Activated B cell treated with CpG ODN at 0.5 μM for 24 hours (primary cell): Measurements from ENCODE around the gene SLC25A23. TPM values are rescaled to one million over a fixed set of nuclear protein-coding genes. Genes with fewer than 3 reads are reported as not detected.

ENCODE experiments used
- ATAC-seq: fragments of 200-7000 bp; cut with Tn5 transposase; one replicate; pipeline ENCODE4 v1.10.0; 2021; ENCODE audit warnings: low read depth, mild to moderate bottlenecking, moderate library complexity
- CTCF ChIA-PET: fragments of 350-600 bp; sonication (Branson Sonifier 250); formaldehyde crosslinking; loops from one replicate; lab custom pipeline; 2021; ENCODE audit warnings: antibody characterized with exemption; lab: Charles Lee
- POLR2A ChIA-PET: fragments of 350-600 bp; sonication (Branson Sonifier 250); formaldehyde crosslinking; loops from one replicate; lab custom pipeline; 2021; ENCODE audit warnings: antibody characterized with exemption; lab: Charles Lee
- DNase-seq: peaks from one replicate; pipeline ENCODE4 v3.0.0; 2022
- H3K27ac Mint-ChIP-seq: one replicate; pipeline ENCODE4 v1.8.0; 2020; ENCODE audit warnings: mixed read lengths
- H3K27me3 Mint-ChIP-seq: one replicate; pipeline ENCODE4 v1.8.0; 2021; ENCODE audit warnings: mixed read lengths
- H3K36me3 Mint-ChIP-seq: one replicate; pipeline ENCODE4 v1.8.0; 2021; ENCODE audit warnings: low read depth, mixed read lengths
- H3K4me1 Mint-ChIP-seq: one replicate; pipeline ENCODE4 v1.8.0; 2021; ENCODE audit warnings: mixed read lengths
- H3K4me3 Mint-ChIP-seq: one replicate; pipeline ENCODE4 v1.8.0; 2020; ENCODE audit warnings: mild to moderate bottlenecking, mixed read lengths
- H3K9me3 Mint-ChIP-seq: one replicate; pipeline ENCODE4 v1.8.0; 2020; ENCODE audit warnings: mixed read lengths
- CTCF ChIP-seq: fragments of 200-600 bp; IDR thresholded peaks from one replicate; pipeline ENCODE4 v1.8.0; 2022; ENCODE audit warnings: antibody characterized with exemption, mild to moderate bottlenecking
- intact Hi-C: fragments of 100-400 bp; cut with micrococcal nuclease; formaldehyde crosslinking; loops from one replicate; pipeline ENCODE4 v1.15.1; 2024
- total RNA-seq: library from RNA; stranded (reverse); gene quantifications from 2 replicates; pipeline ENCODE4 v1.2.3, GENCODE V29; 2022

SLC25A23 gene
- total RNA-seq, 1 donor from 2014 or later: 50.4 TPM

GRCh38 chr19:6421075-6422014, 38.2 kb downstream of the SLC25A23 start:
- intact Hi-C loops: loop anchor here (10.0 kb wide), 2 partner anchors 153 to 697 kb away; partner anchors contain the start of genes CATSPERD and LONP1
- no peak overlapping the region for H3K27ac Mint-ChIP-seq

GRCh38 chr19:6418562-6418932, 41.0 kb downstream of the SLC25A23 start:
- no peak overlapping the region for H3K4me3 Mint-ChIP-seq
- peaks cover 88% of the 10 kb centered on the region for H3K36me3 Mint-ChIP-seq
- TF ChIP-seq CTCF: no peak
- ChIA-PET CTCF (no interaction called here), POLR2A (no interaction called here)
- no peak for DNase-seq
- no peak for ATAC-seq
- intact Hi-C loops: no loop called here
- no peak overlapping the region for H3K27ac Mint-ChIP-seq
- no peaks in the 10 kb centered on the region for H3K9me3 Mint-ChIP-seq
- peaks cover 20% of the 10 kb centered on the region for H3K4me1 Mint-ChIP-seq
- H3K27me3 Mint-ChIP-seq: no peaks in the 10 kb centered on the region

More at GRCh38 chr19:6421075-6422014, 38.2 kb downstream of the SLC25A23 start:
- Mint-ChIP-seq H3K4me3 (no peak overlapping the region), H3K4me1 (peaks cover 30% of the 10 kb centered on the region), H3K36me3 (peaks cover 67% of the 10 kb centered on the region), H3K27me3 (no peaks in the 10 kb centered on the region), H3K9me3 (no peaks in the 10 kb centered on the region)
- DNase-seq (no peak), ATAC-seq (no peak)
- ChIA-PET CTCF (interaction anchor here (0.8 kb wide), 1 partner anchor 10 kb away, joined by 3 read pairs; no protein-coding TSS in a partner anchor), POLR2A (interaction anchor here (0.5 kb wide), 2 partner anchors 16 to 1407 kb away, joined by 3 read pairs; no protein-coding TSS in a partner anchor)
- TF ChIP-seq CTCF: no peak

GRCh38 chr19:6417713-6418561, 41.7 kb downstream of the SLC25A23 start:
- no peaks in the 10 kb centered on the region for H3K27me3 Mint-ChIP-seq
- no peak overlapping the region for H3K27ac Mint-ChIP-seq
- peaks cover 14% of the 10 kb centered on the region for H3K4me1 Mint-ChIP-seq
- POLR2A ChIA-PET: no interaction called here
- DNase-seq (no peak), ATAC-seq (no peak)
- TF ChIP-seq CTCF: no peak
- no peak overlapping the region for H3K4me3 Mint-ChIP-seq
- no peaks in the 10 kb centered on the region for H3K9me3 Mint-ChIP-seq
- CTCF ChIA-PET: no interaction called here
- peaks cover 90% of the 10 kb centered on the region for H3K36me3 Mint-ChIP-seq
- intact Hi-C loops: no loop called here

- H3K9me3 Mint-ChIP-seq: no peaks in the 10 kb centered on the region
- peaks cover 79% of the 10 kb centered on the region for H3K36me3 Mint-ChIP-seq
- no peaks in the 10 kb centered on the region for H3K27me3 Mint-ChIP-seq
- no peak for TF ChIP-seq CTCF
- no peak overlapping the region for H3K4me3 Mint-ChIP-seq
- intact Hi-C loops: no loop called here
- DNase-seq (no peak), ATAC-seq (no peak)
- POLR2A ChIA-PET: no interaction called here
- H3K4me1 Mint-ChIP-seq: peaks cover 3% of the 10 kb centered on the region
- CTCF ChIA-PET: no interaction called here
- no peak overlapping the region for H3K27ac Mint-ChIP-seq
These were observed 42.8 kb downstream of the SLC25A23 start for GRCh38 chr19:6416658-6417405.
